Uterus (tissue), 4 donors: ENCODE results near the gene SYF2. TPM values are rescaled to one million over a fixed set of nuclear protein-coding genes. Genes with fewer than 3 reads are reported as not detected.

Experiments
- DNase-seq, 2 donors: peaks; one replicate each; pipeline ENCODE4 v3.0.0-alpha.2; 2019 to 2020
- H3K27ac ChIP-seq, 2 donors: fragments of 200-600 bp; sonication (generic); 1 replicate in 1 of 2; 2 replicates in 1 of 2; pipeline ENCODE4 v1.5.1; 2016 to 2018
- H3K27me3 ChIP-seq, 2 donors: fragments of 200-600 bp; sonication (generic); one replicate each; pipeline ENCODE4 v1.5.1; 2018 to 2019; ENCODE audit warnings: control low read depth in 1 of 2
- H3K36me3 ChIP-seq, 2 donors: fragments of 200-600 bp; sonication (generic); one replicate each; pipeline ENCODE4 v1.5.1; 2019; ENCODE audit warnings: control low read depth in 1 of 2
- H3K4me1 ChIP-seq, 2 donors: fragments of 200-600 bp; sonication (generic); one replicate each; pipeline ENCODE4 v1.5.1; 2018 to 2019; ENCODE audit warnings: control low read depth in 1 of 2
- H3K4me3 ChIP-seq, 2 donors: fragments of 200-600 bp; sonication (generic); 1 replicate in 1 of 2; 2 replicates in 1 of 2; pipeline ENCODE4 v1.5.1; 2018 to 2019; ENCODE audit warnings: mild to moderate bottlenecking in 1 of 2
- H3K9me3 ChIP-seq, 2 donors: fragments of 200-600 bp; sonication (generic); one replicate each; pipeline ENCODE4 v1.5.1; 2019; ENCODE audit warnings: control low read depth in 1 of 2
- CTCF ChIP-seq, 4 experiments: fragments of 200-600 bp in 2 of 4; fragments of 450-650 bp in 2 of 4; sonication (generic) in 2 of 4; IDR thresholded peaks; one replicate each; pipeline ENCODE4 v1.5.1; 2016 to 2019; ENCODE audit warnings: antibody characterized with exemption in 4 of 4, mild to moderate bottlenecking in 2 of 4, moderate library complexity in 1 of 4
- POLR2A ChIP-seq, 2 donors: fragments of 450-650 bp; IDR thresholded peaks; one replicate each; pipeline ENCODE4 v1.6.1; 2016; ENCODE audit warnings: antibody characterized with exemption in 2 of 2, mild to moderate bottlenecking in 1 of 2, moderate library complexity in 1 of 2
- intact Hi-C: fragments of 100-400 bp; cut with DNase I; formaldehyde crosslinking; loops from one replicate; pipeline ENCODE4 v1.15.1; 2023; ENCODE audit warnings: low total_unique reads
- total RNA-seq, 4 donors: library from RNA; depleted of rRNA in 3 of 4; stranded (reverse); fragments of >200 nt in 3 of 4; gene quantifications; one replicate each; pipeline versions ENCODE4 v1.1.0 to v1.2.4, GENCODE V29; 2014 to 2023
- donor health status: DM: yes; HTN: yes; CAD: no.

Gene SYF2
- total RNA-seq, 4 donors from 2014 or later, result 45.3 to 52.1 (median 47.9) TPM

GRCh38 chr1:25255706-25256577 lies 23.6 kb upstream of the SYF2 start:
- Histone ChIP-seq H3K36me3 (no peaks in the 10 kb centered on the region), H3K4me1 (no peaks in the 10 kb centered on the region), H3K9me3 (no peaks in the 10 kb centered on the region), H3K27ac (no peak overlapping the region), H3K4me3 (no peak overlapping the region), H3K27me3 (no peaks in the 10 kb centered on the region)
- DNase-seq, result no peak
- intact Hi-C loops, result no loop called here
- TF ChIP-seq CTCF (IDR thresholded peaks at IDR 0.05), result no peak
- no peak for TF ChIP-seq POLR2A (IDR thresholded peaks at IDR 0.05)

- no peaks in the 10 kb centered on the region for H3K36me3 ChIP-seq
- no peaks in the 10 kb centered on the region for H3K4me1 ChIP-seq
- no peaks in the 10 kb centered on the region for H3K9me3 ChIP-seq
- H3K27ac ChIP-seq, result no peak overlapping the region
- intact Hi-C loops, result no loop called here
- no peak overlapping the region for H3K4me3 ChIP-seq
- TF ChIP-seq POLR2A (IDR thresholded peaks at IDR 0.05) (no peak), CTCF (IDR thresholded peaks at IDR 0.05) (no peak)
- H3K27me3 ChIP-seq, result no peaks in the 10 kb centered on the region
- DNase-seq, result no peak
Observed at GRCh38 chr1:25253911-25254310, 21.6 kb upstream of the SYF2 start.

GRCh38 chr1:25247829-25248754 lies 15.8 kb upstream of the SYF2 start:
- H3K9me3 ChIP-seq, result no peaks in the 10 kb centered on the region
- DNase-seq, result no peak
- peak overlapping the region; percentile 96 for H3K4me3 ChIP-seq
- H3K36me3 ChIP-seq, result no peaks in the 10 kb centered on the region
- peaks cover 13 to 15% of the 10 kb centered on the region in 2 donors for H3K4me1 ChIP-seq
- TF ChIP-seq CTCF (IDR thresholded peaks at IDR 0.05), result no peak
- TF ChIP-seq POLR2A (IDR thresholded peaks at IDR 0.05), result no peak
- H3K27me3 ChIP-seq, result no peaks in the 10 kb centered on the region
- H3K27ac ChIP-seq, result peak overlapping the region; percentile 99
- intact Hi-C loops, result no loop called here

GRCh38 chr1:25247024-25247828 lies 14.9 kb upstream of the SYF2 start, which contains the start of gene RSRP1:
RSRP1 (minus strand) TSS chr1:25247454; CDS start chr1:25246963, 491 bp downstream.
- DNase-seq, result peak; percentile 99

More at GRCh38 chr1:25247024-25247828, 14.9 kb upstream of the SYF2 start, which contains the start of gene RSRP1:
- peak within 1 kb of the TSS; percentile 99 for H3K27ac ChIP-seq
- H3K4me3 ChIP-seq, result peak within 1 kb of the TSS; percentile 96
- intact Hi-C loops, result no loop called here
- no peaks in the 10 kb centered on the region for H3K27me3 ChIP-seq
- peaks cover 13 to 15% of the 10 kb centered on the region in 2 donors for H3K4me1 ChIP-seq
- H3K36me3 ChIP-seq, result no peaks in the 10 kb centered on the region
- no peaks in the 10 kb centered on the region for H3K9me3 ChIP-seq
- TF ChIP-seq CTCF (IDR thresholded peaks at IDR 0.05), result peak in 3 of 4 experiments; percentile 8 to 34 (median 10)
- peak; percentile 96 to 99 for TF ChIP-seq POLR2A (IDR thresholded peaks at IDR 0.05)
